ENCODE results near the gene GBX2.
"Not testable (repeated sequence)": the region's sequence is repeated elsewhere in the genome, so short reads cannot be mapped to it uniquely, and the experiment has no call there.

The GBX2 gene

DNA sequence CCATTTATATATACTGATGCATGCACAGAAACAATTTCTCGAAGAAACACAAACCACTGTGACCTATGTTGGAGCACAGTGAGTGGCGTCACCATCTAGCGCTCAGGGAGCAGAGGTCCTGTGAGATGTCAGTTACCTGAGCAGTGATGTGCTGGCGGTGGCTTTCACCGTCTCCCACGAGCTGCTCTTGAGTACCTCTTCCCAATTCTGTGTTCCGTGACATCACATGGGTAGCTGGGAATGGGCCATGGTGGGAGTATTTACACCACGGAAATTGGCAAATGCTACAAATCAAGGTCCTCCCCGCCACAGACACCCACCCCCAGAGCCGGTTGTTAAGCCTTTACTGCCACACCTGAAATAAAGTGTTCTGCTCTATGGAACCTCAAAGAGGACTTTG is 24.4 kb downstream of the GBX2 start:
- DNase-seq, result no peak

DNA sequence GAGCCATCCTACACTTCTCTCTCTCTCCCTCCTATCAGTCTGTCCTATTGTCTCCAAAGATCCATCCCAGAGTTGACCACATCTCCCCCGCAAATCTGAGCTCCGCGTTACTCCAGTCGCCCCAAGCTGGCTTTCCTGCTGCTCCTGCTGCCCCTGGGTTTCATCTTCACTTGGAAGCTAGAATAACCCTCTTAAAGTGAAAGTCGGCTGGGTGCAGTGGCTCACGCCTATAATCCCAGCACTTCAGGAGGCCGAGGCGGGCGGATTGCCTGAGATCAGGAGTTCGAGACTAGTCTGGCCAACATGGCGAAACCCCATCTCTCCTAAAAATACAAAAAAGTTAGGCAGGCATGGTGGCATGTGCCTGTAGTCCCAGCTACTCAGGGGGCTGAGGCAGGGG is 26.6 kb downstream of the GBX2 start:
- DNase-seq, result not testable (repeated sequence)

DNA sequence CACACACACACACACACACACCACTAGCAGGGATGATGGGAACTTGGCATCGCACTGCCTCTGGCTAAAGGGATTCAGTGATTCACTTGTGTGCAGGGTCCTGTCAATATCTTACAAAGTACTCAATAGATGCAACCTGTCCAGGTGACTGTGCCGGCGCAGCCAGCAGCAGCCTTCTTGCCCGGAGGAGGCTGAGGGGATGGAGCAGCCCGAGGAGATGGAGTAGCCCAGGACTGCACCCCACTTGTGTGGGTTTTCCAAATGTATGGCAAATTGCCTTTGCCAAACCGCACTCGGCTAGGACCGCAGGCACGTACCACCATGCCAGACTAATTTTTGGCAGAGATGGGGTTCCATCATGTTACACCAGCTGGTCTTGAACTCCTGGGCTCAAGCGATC is 31.1 kb downstream of the GBX2 start:
- DNase-seq, result no peak

DNA sequence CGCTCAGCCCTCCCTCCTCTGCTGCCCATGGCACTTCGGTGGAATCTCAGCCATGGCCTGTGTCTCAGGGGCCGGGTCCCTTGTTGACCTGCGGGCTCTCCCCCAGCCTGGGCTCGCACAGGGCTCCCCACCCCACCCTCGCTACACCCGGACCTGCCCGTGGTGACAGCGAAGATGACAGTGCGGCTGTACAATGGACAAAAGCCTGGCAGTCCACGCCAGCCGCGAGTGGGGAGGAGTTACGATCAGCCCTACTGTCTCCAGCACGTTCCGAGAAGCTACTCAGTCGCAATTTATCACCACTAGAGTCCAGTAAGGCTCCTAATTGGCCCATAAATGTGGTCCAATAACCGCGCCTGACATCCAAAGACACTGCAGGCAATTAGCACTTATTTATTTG is 31.6 kb downstream of the GBX2 start:
- DNase-seq, result no peak

DNA sequence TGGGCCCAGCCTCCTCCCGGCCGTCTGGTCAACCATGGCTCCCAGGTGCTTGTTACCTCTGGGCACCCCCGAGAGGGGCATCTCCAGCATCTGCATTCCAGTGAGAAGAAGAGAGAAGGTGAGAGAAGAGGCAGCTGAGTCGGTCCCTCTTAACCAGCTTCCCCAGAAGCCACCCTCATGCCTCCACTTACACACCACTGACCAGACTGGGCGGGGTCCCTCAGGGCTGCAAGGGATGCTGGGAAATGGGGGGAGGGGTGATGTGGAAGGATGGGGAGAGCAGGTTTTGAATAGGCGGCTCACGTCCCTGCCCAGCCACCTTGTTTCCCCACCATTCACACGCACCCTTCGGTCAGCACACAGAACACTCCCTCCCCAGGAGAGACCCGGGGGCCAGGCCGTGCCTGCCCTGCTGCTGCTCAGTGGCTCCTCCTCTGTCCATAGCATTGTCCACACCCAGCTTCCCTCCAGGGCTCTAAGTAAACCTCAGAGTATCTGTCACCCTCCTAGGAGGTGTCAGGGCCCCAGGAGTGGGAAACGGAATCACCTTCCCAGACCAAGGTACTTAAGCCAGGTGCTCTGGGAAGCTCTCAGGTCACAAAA is 34.7 kb downstream of the GBX2 start:
- DNase-seq, result no peak

DNA sequence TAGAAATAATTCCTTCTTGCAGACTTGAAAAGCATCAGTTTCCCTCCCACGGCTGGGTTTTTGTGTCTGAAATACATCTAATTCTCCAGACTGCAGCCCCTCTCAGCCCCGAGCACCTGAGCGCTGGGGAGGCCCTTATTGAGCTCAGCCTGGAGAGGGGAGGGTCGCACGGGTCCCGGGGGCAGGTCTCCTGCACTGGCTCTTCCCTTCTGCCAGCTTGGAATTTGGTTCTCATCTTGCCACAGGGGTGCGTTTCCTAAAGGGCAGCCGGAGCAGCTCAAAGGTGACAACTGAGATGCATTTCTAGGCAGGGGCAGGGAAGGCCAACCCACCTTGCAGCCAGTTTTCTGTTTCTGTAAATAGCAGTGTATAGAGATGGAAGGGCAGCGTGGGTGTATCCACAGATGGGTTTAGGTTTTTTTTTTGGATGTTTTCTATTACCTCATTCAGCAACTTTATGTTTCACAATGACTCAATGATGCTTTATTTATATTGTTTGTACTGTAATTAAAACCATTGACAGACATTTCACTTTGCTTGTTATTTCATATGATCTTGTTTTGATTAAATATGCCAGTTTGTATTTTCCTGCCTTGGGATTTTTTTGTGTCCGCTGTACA is 37.0 kb downstream of the GBX2 start:
- no peak for DNase-seq

DNA sequence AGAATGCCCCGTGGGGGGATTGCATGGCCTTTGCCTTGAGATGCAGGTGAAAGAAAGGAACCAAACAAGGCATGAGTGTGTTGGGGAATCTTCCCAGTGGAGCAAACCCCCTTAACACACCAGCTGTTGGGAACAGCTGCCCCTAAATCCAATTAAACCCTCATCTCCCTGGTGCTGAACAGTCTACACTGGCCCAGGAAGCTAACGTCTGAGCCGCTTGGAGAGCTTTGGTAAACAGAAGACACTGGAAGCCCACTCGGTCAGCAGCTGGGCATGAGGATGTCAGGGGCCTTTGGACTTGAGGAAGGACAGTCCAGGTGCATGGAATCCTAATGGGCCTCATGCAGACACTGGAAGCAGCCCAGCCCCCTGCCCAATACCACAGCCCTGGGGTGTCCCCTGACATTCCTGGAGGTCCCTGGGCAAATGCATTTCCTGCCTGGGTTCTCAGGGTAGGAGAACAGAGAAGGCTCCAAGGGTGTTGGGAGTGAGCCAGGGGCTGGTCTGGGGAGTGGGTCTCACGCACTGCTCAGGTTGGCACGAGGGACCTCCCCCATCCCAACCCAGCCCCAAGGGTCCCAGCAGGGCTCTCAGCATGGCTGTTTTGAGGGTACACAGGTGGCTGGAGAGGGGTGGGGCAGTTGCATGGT is 37.7 kb downstream of the GBX2 start:
- DNase-seq, result no peak

DNA sequence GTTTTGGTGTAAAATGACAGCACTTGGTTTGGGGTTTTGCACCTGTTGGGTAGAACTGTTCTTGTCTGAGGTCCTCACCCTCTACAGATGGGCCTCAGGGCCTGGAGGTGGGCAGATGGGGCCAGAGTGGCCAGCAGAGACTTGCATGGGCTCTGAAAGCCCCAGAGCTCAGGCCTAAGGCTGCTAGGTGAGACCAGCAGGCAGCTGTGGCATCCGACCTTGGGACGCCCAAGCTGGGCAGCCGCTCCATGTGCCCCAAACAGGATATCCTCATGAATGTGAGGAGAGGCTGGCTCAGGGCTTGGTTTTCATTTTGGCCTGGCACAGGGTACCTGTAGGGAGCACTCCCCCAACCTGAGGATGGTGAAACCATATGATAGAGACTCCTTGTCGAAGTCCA is 38.3 kb downstream of the GBX2 start:
- no peak for DNase-seq

DNA sequence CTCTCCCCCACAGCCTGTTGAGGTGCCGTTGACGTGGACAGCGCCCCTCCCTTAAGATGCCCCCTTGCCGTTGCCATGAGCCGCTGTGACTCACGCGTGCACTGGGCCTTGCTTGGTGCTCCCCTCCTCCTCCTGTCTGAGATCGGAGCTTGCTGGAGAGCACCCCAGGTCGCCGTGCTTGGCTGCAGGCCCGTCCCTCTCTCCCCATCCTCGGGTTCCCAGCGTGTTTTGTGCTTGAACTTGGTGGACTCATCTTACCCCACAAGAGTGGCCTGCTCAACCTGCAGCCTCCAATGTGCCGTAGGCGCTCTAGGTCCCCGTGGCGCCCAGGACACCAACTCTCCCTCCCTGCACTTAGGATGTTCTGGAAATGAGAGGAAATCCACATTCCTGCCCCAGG is 39.9 kb downstream of the GBX2 start:
- no peak for DNase-seq

DNA sequence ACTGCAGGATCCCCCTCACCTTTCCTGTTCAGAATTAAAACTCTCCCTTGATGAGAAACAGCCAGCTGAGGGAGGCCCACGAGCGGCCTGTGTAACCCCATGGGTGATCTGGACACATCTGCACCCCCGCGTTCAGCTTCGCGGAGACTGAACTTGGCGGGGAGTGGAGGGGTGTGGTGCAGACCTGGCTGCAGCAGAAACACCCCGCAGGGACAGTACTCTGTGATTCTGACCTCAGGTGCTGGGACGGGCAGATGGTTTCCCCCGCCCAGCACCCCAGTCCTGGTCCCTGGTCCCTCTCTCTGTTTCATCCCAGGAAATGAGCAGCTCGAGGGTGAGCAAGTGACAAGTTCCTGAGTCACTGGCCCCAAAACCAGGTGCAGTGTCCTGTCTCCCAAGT is 41.2 kb downstream of the GBX2 start:
- DNase-seq, result no peak

DNA sequence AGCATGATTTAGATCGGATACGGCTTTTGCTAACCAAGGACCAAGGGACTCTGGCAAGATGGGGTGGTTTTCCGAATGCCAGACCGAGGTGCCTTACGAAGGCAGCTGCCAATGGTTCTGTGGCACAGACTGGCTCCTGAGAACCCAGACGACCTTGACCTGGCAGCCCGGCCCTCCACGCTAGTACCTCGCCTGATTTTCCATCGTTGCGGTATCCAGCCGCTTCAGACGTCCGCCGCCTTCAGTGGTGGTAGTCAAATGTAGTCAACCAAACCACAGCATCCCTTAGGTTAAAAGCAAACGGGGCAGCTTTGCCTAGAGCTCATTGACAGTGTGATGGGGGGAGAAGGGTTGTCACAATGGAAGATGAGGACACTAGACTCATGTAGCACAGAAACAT is 42.6 kb downstream of the GBX2 start:
- no peak for DNase-seq

DNA sequence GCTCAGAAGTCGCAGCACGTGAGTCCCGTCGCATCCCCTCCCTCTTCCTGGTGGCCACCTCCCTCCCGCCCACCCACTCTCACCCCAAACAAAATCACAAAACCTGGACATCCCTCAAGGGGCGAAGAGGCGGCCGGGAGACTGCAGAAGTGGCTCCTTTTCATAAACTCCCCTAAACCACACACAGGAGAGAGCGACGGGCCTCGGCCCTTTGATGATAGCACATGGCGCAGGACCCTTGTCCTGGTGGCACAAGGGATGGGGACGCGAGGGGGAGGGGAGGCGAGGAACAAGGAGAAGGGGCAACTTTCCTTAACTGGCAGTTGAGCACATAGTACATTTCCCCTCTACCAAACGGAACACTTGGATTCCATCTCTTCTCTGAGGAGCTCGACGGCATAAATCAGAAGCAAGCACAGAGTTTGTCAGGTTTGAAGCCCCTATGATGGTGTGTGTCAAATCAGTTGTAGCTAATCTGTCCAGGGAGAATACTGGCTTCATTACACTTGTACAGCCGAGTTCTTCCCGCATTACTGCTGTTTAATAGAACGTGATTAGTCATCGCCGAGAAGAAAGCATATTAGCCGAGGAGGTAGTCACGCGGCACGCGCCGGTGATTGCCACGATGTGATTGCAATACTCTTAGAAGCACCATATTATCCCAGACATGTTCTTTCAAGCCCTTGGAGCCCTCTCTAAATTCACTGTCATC is 43.8 kb downstream of the GBX2 start:
- no peak for DNase-seq

DNA sequence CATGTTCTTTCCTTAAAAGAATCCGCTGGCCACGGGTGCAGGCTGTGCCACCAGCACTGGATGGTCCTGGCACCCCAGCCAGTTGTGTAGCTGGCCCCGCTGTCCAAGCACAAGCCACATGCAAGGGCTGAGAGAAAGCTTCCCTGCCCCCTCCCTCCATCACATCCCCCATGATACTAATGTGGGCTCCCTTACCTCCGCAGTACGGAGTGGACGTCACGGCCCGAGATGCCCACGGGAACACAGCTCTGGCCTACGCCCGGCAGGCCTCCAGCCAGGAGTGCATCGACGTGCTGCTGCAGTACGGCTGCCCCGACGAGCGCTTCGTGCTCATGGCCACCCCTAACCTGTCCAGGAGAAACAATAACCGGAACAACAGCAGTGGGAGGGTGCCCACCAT is 44.5 kb downstream of the GBX2 start:
- DNase-seq, result no peak

DNA sequence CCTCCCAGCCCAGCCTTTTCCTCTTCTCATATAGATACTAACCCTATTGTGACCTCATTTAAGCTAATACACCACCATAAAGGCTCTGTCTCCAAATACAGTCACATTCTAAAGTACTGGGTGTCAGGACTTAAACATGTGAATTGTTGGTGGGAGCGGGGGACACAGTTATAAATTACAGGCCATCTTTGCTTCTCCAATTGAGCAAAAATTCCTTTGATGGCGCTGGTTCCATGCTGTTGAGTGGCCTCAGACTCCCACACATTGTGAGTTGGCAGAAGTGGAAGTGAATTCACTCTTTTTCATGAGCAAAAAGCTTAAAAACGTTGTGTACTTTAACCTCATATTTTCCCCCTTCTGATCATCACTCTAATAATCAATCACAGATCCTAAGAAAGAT is 46.0 kb downstream of the GBX2 start:
- no peak for DNase-seq

DNA sequence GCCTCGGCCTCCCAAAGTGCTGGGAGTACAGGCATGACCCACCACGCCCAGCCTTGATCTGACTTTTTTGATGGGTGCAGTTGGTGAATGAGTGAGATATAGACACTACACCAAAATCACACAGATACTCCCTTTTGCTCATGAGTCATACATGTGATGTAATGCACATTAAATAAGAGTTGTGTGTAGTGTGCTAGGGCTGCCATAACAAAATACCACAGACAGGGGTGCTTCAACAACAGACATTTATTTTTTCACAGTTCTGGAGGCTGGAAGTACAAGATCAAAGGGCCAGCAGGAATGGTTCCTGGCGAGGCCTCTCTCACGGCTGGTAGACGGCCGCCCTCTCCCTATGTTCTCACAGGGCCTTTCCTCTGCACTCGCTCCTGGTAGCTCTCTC is 46.6 kb downstream of the GBX2 start:
- DNase-seq, result peak; percentile 30

DNA sequence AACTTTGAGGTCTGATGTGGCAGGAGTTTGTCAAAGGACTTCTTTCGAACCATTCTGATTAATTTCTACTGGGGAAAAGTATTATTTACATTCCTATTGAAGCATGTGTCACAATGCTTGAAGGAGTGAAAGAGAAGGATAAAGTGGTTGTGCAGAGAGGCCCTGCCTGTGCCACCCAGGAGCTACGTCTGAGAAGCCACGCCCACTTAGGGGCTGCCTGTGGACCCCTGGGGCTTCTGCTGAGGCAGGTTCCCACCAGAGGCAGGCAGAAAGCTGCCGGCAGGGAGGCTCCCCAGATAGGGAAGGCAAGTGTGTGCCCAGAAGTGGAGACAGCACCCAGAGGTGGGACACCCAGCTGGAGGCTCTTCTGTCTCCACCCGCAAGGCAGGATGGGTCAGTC is 47.4 kb downstream of the GBX2 start:
- DNase-seq, result no peak

DNA sequence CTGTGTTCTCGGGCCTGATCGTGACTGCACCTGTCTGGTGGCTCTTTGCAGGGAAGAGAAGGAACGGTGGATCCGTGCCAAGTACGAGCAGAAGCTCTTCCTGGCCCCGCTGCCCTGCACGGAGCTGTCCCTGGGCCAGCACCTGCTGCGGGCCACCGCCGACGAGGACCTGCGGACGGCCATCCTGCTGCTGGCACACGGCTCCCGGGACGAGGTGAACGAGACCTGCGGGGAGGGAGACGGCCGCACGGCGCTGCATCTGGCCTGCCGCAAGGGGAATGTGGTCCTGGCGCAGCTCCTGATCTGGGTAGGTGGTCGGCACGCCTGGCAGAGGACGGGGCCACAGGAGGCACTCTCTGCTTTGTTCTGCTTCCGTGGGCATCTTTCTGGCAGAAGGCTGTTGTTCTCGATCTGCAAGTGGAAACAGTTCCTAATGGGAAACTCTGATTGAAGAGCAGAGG is 48.0 kb downstream of the GBX2 start:
- no peak for DNase-seq

DNA sequence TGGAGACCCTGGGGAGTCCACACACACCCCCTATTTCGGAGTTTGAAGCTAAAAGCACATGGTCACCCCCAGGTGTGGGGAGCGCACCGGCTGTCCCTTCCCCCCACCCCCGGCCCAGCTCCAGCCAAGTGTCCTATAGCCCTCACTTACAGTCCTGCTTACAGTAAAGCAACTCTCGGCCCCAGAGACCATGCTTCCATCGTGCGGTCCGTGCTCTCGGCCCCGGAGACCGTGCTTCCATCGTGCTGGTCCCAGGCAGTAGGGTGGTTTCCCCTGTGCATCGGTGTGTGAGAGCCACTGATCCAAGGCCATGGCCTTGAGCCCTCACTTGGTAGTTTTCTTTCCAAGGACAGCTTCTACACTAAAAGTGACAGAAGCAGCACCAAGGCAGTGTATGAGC is 48.7 kb downstream of the GBX2 start:
- DNase-seq, result no peak

DNA sequence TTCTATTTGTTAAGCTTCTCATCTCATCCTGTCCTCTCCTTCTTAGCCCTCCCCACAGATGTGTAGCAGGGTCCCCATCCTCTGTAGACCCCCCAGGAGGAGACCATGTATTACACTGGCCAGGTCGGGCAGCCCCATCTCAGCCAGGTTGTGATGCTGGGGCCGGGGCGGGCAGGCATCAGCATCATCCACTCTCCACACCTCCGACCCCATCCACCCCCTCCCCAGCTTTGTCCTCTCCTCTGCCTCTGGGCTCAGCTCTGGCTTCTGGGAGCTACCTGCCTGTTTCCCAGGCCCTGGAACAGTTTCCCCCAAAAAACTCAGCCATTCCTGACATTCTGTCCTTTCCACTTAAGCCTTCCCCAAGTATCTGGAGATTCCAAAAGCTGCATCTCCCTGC is 49.2 kb downstream of the GBX2 start:
- DNase-seq, result no peak

DNA sequence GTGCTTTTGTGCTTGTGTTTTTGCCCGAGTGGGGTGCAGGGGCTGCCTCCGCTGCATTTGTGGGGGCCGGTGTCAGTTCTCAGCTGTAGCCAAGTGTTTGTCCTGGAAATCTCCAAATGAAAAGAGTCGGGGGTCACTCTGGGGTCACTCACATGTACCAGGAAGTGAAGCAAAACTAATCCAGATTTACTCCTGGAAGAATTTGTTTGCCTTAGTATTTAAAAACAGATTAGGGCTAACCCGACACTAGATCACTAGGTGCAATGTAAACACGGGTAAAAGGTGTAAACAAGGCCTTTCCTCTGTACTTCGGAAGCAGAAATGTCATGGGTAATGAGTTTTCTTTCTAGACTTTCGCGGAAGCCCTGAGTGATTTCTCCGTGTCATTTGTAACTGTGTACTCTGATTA is 50.3 kb downstream of the GBX2 start:
- no peak for DNase-seq

DNA sequence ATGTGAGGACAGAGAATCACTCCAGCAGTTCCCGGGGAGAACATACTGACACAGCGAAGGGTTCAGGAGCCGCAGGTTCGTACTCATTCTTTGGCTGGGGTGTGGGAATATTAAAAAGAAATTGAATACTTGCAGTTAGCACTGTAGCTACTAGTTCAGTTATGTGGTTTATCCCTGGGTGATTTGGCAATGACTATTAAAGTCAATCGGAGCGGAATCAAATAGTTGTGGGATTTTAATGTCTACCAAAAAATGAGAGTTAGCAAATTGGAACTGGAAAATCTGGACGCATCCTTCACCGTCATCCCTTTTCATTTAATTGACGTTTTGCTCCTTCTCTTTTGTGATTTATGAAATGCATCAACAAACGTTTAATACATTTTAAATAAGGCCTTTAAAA is 50.8 kb downstream of the GBX2 start:
- DNase-seq, result no peak

Data from HCEC 1CT (cell line).